Neural cell (in vitro differentiated cells): ENCODE measurements around the gene RAB1B.

ENCODE experiments used
- EP300 ChIP-seq: fragments of 450-650 bp; conservative IDR thresholded peaks from 2 replicates; pipeline ENCODE4 v1.6.1; 2014; ENCODE audit warnings: antibody characterized with exemption, mild to moderate bottlenecking, moderate library complexity; ENCODE audit not compliant: poor library complexity, severe bottlenecking
- EZH2 ChIP-seq: fragments of 200-600, 300-800 bp; shearing (Covaris generic), sonication (generic); IDR thresholded peaks from 2 replicates; pipeline ENCODE4 v1.6.1; 2014; ENCODE audit warnings: antibody characterized with exemption, low read length, borderline replicate concordance, mild to moderate bottlenecking; ENCODE audit not compliant: insufficient read depth, poor library complexity, severe bottlenecking
- MXI1 ChIP-seq: fragments of 450-650 bp; conservative IDR thresholded peaks from 2 replicates; pipeline ENCODE4 v1.6.1; 2014; ENCODE audit warnings: antibody characterized with exemption, mild to moderate bottlenecking; ENCODE audit not compliant: poor library complexity, severe bottlenecking
- POLR2AphosphoS5 ChIP-seq: IDR thresholded peaks from 2 replicates; pipeline ENCODE4 v1.6.1; 2012
- RAD21 ChIP-seq: fragments of 450-650 bp; conservative IDR thresholded peaks from 2 replicates; pipeline ENCODE4 v1.6.1; 2014; ENCODE audit warnings: antibody characterized with exemption, mild to moderate bottlenecking, moderate library complexity
- SMC3 ChIP-seq: fragments of 450-650 bp; conservative IDR thresholded peaks from 2 replicates; pipeline ENCODE4 v1.6.1; 2014; ENCODE audit warnings: antibody characterized with exemption, mild to moderate bottlenecking, moderate library complexity; ENCODE audit not compliant: poor library complexity
- TAF1 ChIP-seq: IDR thresholded peaks from 2 replicates; pipeline ENCODE4 v1.6.1; 2012; ENCODE audit warnings: low read depth
- TF ChIP-seq, protein P1 (sequence below): fragments of 450-650 bp; IDR thresholded peaks from 2 replicates; pipeline ENCODE4 v1.5.1; 2014; ENCODE audit warnings: antibody characterized with exemption, mild to moderate bottlenecking, moderate library complexity; ENCODE audit not compliant: poor library complexity, severe bottlenecking
- TF ChIP-seq, protein P2 (sequence below): IDR thresholded peaks from 2 replicates; pipeline ENCODE4 v1.6.1; 2012; ENCODE audit warnings: borderline replicate concordance

DNA sequence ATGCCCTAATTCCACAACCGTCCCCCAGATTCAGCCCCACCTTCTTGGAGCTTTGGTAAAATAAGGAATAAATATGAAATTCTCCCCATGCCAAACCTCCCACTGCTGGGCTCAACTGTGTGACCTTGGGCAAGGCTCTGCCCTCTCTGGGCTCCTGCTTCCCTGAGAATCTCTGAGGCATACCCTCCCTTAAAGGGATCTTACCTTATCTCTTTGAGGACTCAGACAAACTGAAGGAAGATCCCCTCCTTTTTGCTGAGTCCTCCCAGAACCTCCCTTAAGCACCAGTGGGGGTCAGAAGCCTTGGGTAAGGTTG lies 45.7 kb downstream of the RAB1B start:
- TF ChIP-seq, protein P1, sequence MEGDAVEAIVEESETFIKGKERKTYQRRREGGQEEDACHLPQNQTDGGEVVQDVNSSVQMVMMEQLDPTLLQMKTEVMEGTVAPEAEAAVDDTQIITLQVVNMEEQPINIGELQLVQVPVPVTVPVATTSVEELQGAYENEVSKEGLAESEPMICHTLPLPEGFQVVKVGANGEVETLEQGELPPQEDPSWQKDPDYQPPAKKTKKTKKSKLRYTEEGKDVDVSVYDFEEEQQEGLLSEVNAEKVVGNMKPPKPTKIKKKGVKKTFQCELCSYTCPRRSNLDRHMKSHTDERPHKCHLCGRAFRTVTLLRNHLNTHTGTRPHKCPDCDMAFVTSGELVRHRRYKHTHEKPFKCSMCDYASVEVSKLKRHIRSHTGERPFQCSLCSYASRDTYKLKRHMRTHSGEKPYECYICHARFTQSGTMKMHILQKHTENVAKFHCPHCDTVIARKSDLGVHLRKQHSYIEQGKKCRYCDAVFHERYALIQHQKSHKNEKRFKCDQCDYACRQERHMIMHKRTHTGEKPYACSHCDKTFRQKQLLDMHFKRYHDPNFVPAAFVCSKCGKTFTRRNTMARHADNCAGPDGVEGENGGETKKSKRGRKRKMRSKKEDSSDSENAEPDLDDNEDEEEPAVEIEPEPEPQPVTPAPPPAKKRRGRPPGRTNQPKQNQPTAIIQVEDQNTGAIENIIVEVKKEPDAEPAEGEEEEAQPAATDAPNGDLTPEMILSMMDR, result no peak
- TF ChIP-seq, protein P2, sequence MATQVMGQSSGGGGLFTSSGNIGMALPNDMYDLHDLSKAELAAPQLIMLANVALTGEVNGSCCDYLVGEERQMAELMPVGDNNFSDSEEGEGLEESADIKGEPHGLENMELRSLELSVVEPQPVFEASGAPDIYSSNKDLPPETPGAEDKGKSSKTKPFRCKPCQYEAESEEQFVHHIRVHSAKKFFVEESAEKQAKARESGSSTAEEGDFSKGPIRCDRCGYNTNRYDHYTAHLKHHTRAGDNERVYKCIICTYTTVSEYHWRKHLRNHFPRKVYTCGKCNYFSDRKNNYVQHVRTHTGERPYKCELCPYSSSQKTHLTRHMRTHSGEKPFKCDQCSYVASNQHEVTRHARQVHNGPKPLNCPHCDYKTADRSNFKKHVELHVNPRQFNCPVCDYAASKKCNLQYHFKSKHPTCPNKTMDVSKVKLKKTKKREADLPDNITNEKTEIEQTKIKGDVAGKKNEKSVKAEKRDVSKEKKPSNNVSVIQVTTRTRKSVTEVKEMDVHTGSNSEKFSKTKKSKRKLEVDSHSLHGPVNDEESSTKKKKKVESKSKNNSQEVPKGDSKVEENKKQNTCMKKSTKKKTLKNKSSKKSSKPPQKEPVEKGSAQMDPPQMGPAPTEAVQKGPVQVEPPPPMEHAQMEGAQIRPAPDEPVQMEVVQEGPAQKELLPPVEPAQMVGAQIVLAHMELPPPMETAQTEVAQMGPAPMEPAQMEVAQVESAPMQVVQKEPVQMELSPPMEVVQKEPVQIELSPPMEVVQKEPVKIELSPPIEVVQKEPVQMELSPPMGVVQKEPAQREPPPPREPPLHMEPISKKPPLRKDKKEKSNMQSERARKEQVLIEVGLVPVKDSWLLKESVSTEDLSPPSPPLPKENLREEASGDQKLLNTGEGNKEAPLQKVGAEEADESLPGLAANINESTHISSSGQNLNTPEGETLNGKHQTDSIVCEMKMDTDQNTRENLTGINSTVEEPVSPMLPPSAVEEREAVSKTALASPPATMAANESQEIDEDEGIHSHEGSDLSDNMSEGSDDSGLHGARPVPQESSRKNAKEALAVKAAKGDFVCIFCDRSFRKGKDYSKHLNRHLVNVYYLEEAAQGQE, result no peak
- no peak for TF ChIP-seq EZH2
- TF ChIP-seq RAD21, result no peak
- no peak for TF ChIP-seq EP300
- no peak for TF ChIP-seq POLR2AphosphoS5
- TF ChIP-seq SMC3, result no peak
- no peak for TF ChIP-seq TAF1
- TF ChIP-seq MXI1, result no peak
